Neural crest cell (in vitro differentiated cells): ENCODE data around the gene ZNF516. TPM values are rescaled to one million over a fixed set of nuclear protein-coding genes. Genes with fewer than 3 reads are reported as not detected.
"Not testable (repeated sequence)": the region's sequence is repeated elsewhere in the genome, so short reads cannot be mapped to it uniquely, and the experiment has no call there.

Experiments used
- DNase-seq: peaks from one replicate; pipeline ENCODE4 v3.0.0; 2021; ENCODE audit warnings: low read depth, mixed read lengths, low spot score
- H3K27ac Mint-ChIP-seq: one replicate; pipeline ENCODE4 v1.8.0; 2021; ENCODE audit warnings: mild to moderate bottlenecking, mixed read lengths; ENCODE audit not compliant: unreplicated experiment
- H3K27me3 Mint-ChIP-seq: 2 replicates; pipeline ENCODE4 v1.8.0; 2021; ENCODE audit warnings: low read depth, mild to moderate bottlenecking, mixed read lengths
- H3K36me3 Mint-ChIP-seq: 2 replicates; pipeline ENCODE4 v1.8.0; 2021; ENCODE audit warnings: low read depth, mild to moderate bottlenecking, mixed read lengths
- H3K4me1 Mint-ChIP-seq: 2 replicates; pipeline ENCODE4 v1.8.0; 2021; ENCODE audit warnings: mixed read lengths
- H3K4me3 Mint-ChIP-seq: one replicate; pipeline ENCODE4 v1.8.0; 2021; ENCODE audit warnings: mild to moderate bottlenecking, mixed read lengths
- H3K9me3 Mint-ChIP-seq: 2 replicates; pipeline ENCODE4 v1.8.0; 2021; ENCODE audit warnings: mixed read lengths
- CTCF ChIP-seq: fragments of 200-600 bp; sonication (generic); conservative IDR thresholded peaks from 2 replicates; pipeline ENCODE4 v1.5.0; 2021; ENCODE audit warnings: antibody characterized with exemption, mild to moderate bottlenecking
- long read RNA-seq: library from polyadenylated mRNA; unstranded; transcript quantifications from one replicate; pipeline ENCODE4 v2.0.0, GENCODE V29; 2020
- total RNA-seq: library from RNA; stranded (reverse); gene quantifications from 2 replicates; pipeline ENCODE4 v1.2.1, GENCODE V29; 2021

Gene ZNF516
- total RNA-seq, result 90.7 and 91.2 TPM in 2 replicates
- long read RNA-seq, partial matches to known transcripts, result 1 of 14 reads
- long read RNA-seq, other reads (novel, unspliced or antisense), result 13 of 14 reads

GRCh38 chr18:76495006-76495370, at the start of gene ZNF516:
ZNF516 (minus strand) TSS chr18:76495242; CDS start chr18:76443054, 52,188 bp downstream.
- peak within 1 kb of the TSS; percentile 100 for H3K27ac Mint-ChIP-seq
- H3K4me1 Mint-ChIP-seq, result peaks cover 55% of the 10 kb centered on the region
- no peaks in the 10 kb centered on the region for H3K9me3 Mint-ChIP-seq
- H3K27me3 Mint-ChIP-seq, result peaks cover 6% of the 10 kb centered on the region
- no peak for TF ChIP-seq CTCF
- H3K36me3 Mint-ChIP-seq, result no peaks in the 10 kb centered on the region
- peak; percentile 40 for DNase-seq
- H3K4me3 Mint-ChIP-seq, result peak within 1 kb of the TSS; percentile 98

GRCh38 chr18:76538846-76539245, 43.8 kb upstream of the ZNF516 start:
- Mint-ChIP-seq H3K9me3 (peaks cover 2% of the 10 kb centered on the region), H3K27ac (peak overlapping the region; percentile 22), H3K4me1 (peaks cover 19% of the 10 kb centered on the region), H3K4me3 (no peak overlapping the region), H3K36me3 (no peaks in the 10 kb centered on the region), H3K27me3 (no peaks in the 10 kb centered on the region)
- TF ChIP-seq CTCF, result no peak
- no peak for DNase-seq

GRCh38 chr18:76537621-76538020, 42.6 kb upstream of the ZNF516 start:
- H3K4me3 Mint-ChIP-seq, result no peak overlapping the region
- peaks cover 19% of the 10 kb centered on the region for H3K4me1 Mint-ChIP-seq
- TF ChIP-seq CTCF, result no peak
- peaks cover 2% of the 10 kb centered on the region for H3K9me3 Mint-ChIP-seq
- no peaks in the 10 kb centered on the region for H3K27me3 Mint-ChIP-seq
- H3K27ac Mint-ChIP-seq, result no peak overlapping the region
- H3K36me3 Mint-ChIP-seq, result no peaks in the 10 kb centered on the region
- no peak for DNase-seq

GRCh38 chr18:76536593-76536992, 41.6 kb upstream of the ZNF516 start:
- H3K27ac Mint-ChIP-seq, H3K9me3 Mint-ChIP-seq, H3K36me3 Mint-ChIP-seq, H3K27me3 Mint-ChIP-seq, DNase-seq, H3K4me3 Mint-ChIP-seq: not testable (repeated sequence)
- peaks cover 19% of the 10 kb centered on the region for H3K4me1 Mint-ChIP-seq

- DNase-seq, result no peak
- no peaks in the 10 kb centered on the region for H3K36me3 Mint-ChIP-seq
- H3K27ac Mint-ChIP-seq, result no peak overlapping the region
- H3K27me3 Mint-ChIP-seq, result no peaks in the 10 kb centered on the region
- H3K9me3 Mint-ChIP-seq, result no peaks in the 10 kb centered on the region
- no peak overlapping the region for H3K4me3 Mint-ChIP-seq
- TF ChIP-seq CTCF, result no peak
- peaks cover 16% of the 10 kb centered on the region for H3K4me1 Mint-ChIP-seq
These were observed 37.8 kb upstream of the ZNF516 start for GRCh38 chr18:76532875-76533274.

GRCh38 chr18:76530846-76531245, 35.8 kb upstream of the ZNF516 start:
- TF ChIP-seq CTCF, result no peak
- DNase-seq, result no peak
- H3K36me3 Mint-ChIP-seq, result no peaks in the 10 kb centered on the region
- no peaks in the 10 kb centered on the region for H3K27me3 Mint-ChIP-seq
- H3K4me1 Mint-ChIP-seq, result peaks cover 25% of the 10 kb centered on the region
- H3K9me3 Mint-ChIP-seq, result no peaks in the 10 kb centered on the region
- no peak overlapping the region for H3K4me3 Mint-ChIP-seq
- H3K27ac Mint-ChIP-seq, result no peak overlapping the region
